Trophoblast cell (in vitro differentiated cells and primary cell): ENCODE data around the gene LMBRD2.

Source experiments
- DNase-seq, 2 donors: peaks; one replicate each; pipeline ENCODE4 v3.0.0-alpha.2; 2016
- H2AFZ ChIP-seq: 2 replicates; pipeline ENCODE4 v1.6.1; 2013; ENCODE audit warnings: low read length, moderate library complexity, mild to moderate bottlenecking; ENCODE audit not compliant: insufficient read depth, poor library complexity
- H2AK5ac ChIP-seq: 2 replicates; pipeline ENCODE4 v1.6.1; 2013; ENCODE audit warnings: mild to moderate bottlenecking, low read length
- H2BK120ac ChIP-seq: 2 replicates; pipeline ENCODE4 v1.6.1; 2013; ENCODE audit warnings: low read length, mild to moderate bottlenecking, moderate library complexity; ENCODE audit not compliant: insufficient read depth, poor library complexity
- H2BK12ac ChIP-seq: 2 replicates; pipeline ENCODE4 v1.6.1; 2013; ENCODE audit warnings: mild to moderate bottlenecking, low read length, moderate library complexity
- H2BK5ac ChIP-seq: 2 replicates; pipeline ENCODE4 v1.6.1; 2013; ENCODE audit warnings: low read length, low read depth, moderate library complexity, mild to moderate bottlenecking; ENCODE audit not compliant: poor library complexity
- H3K14ac ChIP-seq: 2 replicates; pipeline ENCODE4 v1.6.1; 2013; ENCODE audit warnings: mild to moderate bottlenecking, low read length
- H3K18ac ChIP-seq: 2 replicates; pipeline ENCODE4 v1.6.1; 2013; ENCODE audit warnings: mild to moderate bottlenecking, low read length
- H3K23ac ChIP-seq: 2 replicates; pipeline ENCODE4 v1.6.1; 2013; ENCODE audit warnings: low read length
- H3K27ac ChIP-seq: 2 replicates; pipeline ENCODE4 v1.5.1; 2013; ENCODE audit warnings: low read depth, mild to moderate bottlenecking, inconsistent platforms, low read length, moderate library complexity
- H3K27me3 ChIP-seq: 2 replicates; pipeline ENCODE4 v1.6.1; 2013; ENCODE audit warnings: inconsistent platforms, mild to moderate bottlenecking, low read length, moderate library complexity; ENCODE audit not compliant: insufficient read depth
- H3K36me3 ChIP-seq, 2 experiments: 1 replicate in 1 of 2; 2 replicates in 1 of 2; pipeline ENCODE4 v1.6.1; 2013; ENCODE audit warnings: low read length in 2 of 2, mild to moderate bottlenecking in 2 of 2, moderate library complexity in 1 of 2; ENCODE audit not compliant: insufficient read depth in 2 of 2, control insufficient read depth in 1 of 2
- H3K4ac ChIP-seq: 2 replicates; pipeline ENCODE4 v1.6.1; 2013; ENCODE audit warnings: low read depth, mild to moderate bottlenecking, low read length, moderate library complexity
- H3K4me1 ChIP-seq, 2 experiments: 1 replicate in 1 of 2; 2 replicates in 1 of 2; pipeline ENCODE4 v1.6.1; 2013; ENCODE audit warnings: low read length in 2 of 2, mild to moderate bottlenecking in 2 of 2, moderate library complexity in 1 of 2; ENCODE audit not compliant: insufficient read depth in 2 of 2, control insufficient read depth in 1 of 2
- H3K4me2 ChIP-seq: 2 replicates; pipeline ENCODE4 v1.6.1; 2013; ENCODE audit warnings: inconsistent platforms, mild to moderate bottlenecking, low read length, moderate library complexity
- H3K4me3 ChIP-seq: 2 replicates; pipeline ENCODE4 v1.5.1; 2013; ENCODE audit warnings: mild to moderate bottlenecking, low read depth, low read length, inconsistent platforms
- H3K79me1 ChIP-seq: one replicate; pipeline ENCODE4 v1.6.1; 2013; ENCODE audit warnings: low read length
- H3K79me2 ChIP-seq: 2 replicates; pipeline ENCODE4 v1.6.1; 2013; ENCODE audit warnings: low read length, mild to moderate bottlenecking; ENCODE audit not compliant: control insufficient read depth, insufficient read depth, poor library complexity
- H3K9ac ChIP-seq: 2 replicates; pipeline ENCODE4 v1.6.1; 2013; ENCODE audit warnings: mild to moderate bottlenecking, low read length
- H3K9me3 ChIP-seq: 2 replicates; pipeline ENCODE4 v1.6.1; 2013; ENCODE audit warnings: low read depth, mild to moderate bottlenecking, control low read depth, inconsistent platforms, low read length; ENCODE audit not compliant: insufficient read depth
- H4K12ac ChIP-seq: 2 replicates; pipeline ENCODE4 v1.6.1; 2013; ENCODE audit warnings: low read depth, mild to moderate bottlenecking, low read length, moderate library complexity
- H4K8ac ChIP-seq: 2 replicates; pipeline ENCODE4 v1.6.1; 2013; ENCODE audit warnings: low read depth, mild to moderate bottlenecking, low read length, moderate library complexity
- H4K91ac ChIP-seq: one replicate; pipeline ENCODE4 v1.6.1; 2013; ENCODE audit warnings: low read depth, mild to moderate bottlenecking, low read length, moderate library complexity
- WGBS: extraction: QIAGEN DNeasy Blood & Tissue Kit; methylation state at CpG from one replicate; pipeline ENCODE4 v1.1.7; 2013; ENCODE audit warnings: missing lambda C conversion rate; ENCODE audit not compliant: insufficient read length, insufficient coverage; ENCODE audit errors: extremely low coverage; 5-methylcytosine and 5-hydroxymethylcytosine counted together

The LMBRD2 gene

DNA sequence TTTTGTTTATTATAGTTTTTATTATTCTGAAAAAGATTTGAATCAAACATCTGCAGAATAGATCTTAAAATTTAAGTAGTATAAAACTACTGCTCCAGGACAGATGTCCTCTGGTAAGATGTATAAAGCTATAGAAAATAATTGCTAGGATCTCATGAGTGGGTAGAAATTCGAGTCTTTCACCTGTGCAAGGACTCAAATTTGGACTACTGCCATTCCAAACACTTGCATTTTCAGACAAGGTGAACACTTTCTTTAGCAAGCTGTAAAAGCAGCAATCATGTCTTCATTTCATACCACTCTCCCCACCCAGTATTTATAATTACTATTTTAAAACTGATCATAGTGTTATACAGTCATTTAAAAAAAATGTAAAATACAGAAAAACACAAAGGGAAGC is 20.9 kb upstream of the LMBRD2 start:
- H2BK5ac ChIP-seq: no peak overlapping the region
- no peaks in the 10 kb centered on the region for H3K4me1 ChIP-seq
- no peak overlapping the region for H2BK12ac ChIP-seq
- DNase-seq: no peak
- no peak overlapping the region for H3K14ac ChIP-seq
- no peak overlapping the region for H4K12ac ChIP-seq
- H2AK5ac ChIP-seq: no peak overlapping the region
- no peaks in the 10 kb centered on the region for H3K9me3 ChIP-seq
- no peak overlapping the region for H3K18ac ChIP-seq
- H3K4me3 ChIP-seq: no peak overlapping the region
- no peak overlapping the region for H3K4ac ChIP-seq
- H3K79me1 ChIP-seq: no peaks in the 10 kb centered on the region
- H3K27ac ChIP-seq: no peak overlapping the region
- no CpG with 5 or more reads among the region's 1 CpG for WGBS
- H4K91ac ChIP-seq: no peak overlapping the region
- no peaks in the 10 kb centered on the region for H3K27me3 ChIP-seq
- no peak overlapping the region for H3K9ac ChIP-seq
- H2BK120ac ChIP-seq: no peak overlapping the region
- H3K79me2 ChIP-seq: no peaks in the 10 kb centered on the region
- no peak overlapping the region for H3K23ac ChIP-seq
- no peak overlapping the region for H4K8ac ChIP-seq
- peaks cover 8 to 34% of the 10 kb centered on the region in 2 experiments for H3K36me3 ChIP-seq
- H3K4me2 ChIP-seq: no peak overlapping the region
- no peak overlapping the region for H2AFZ ChIP-seq

DNA sequence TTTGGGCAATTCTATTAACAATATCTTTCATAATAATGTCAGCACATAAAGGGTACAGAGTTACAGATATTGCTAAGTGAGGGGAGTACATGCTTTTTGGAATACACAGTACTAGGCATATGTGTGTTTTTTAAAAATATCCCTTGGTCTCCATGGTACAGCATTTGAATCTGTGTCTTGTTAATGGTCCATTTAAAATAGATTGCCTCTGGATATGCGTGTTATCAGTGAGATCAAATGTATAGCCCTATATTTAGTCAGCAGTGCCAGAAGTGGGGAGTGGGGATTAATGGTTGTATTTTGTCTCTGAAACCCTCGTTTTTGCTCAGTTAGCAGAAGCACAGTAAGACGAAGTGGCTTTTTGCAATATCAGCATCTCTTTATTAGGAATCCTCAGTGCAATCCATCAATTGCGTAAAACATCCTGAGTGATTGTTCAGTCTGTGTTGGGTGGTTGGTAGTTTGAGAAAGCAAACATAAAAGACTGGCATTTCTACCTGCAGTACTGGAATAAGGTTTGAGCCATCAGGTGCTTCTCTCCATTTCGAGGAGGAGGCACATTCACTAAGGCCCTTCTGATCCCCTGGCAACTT is 19.2 kb upstream of the LMBRD2 start:
- no peak overlapping the region for H3K27ac ChIP-seq
- no peak overlapping the region for H4K91ac ChIP-seq
- H2AFZ ChIP-seq: no peak overlapping the region
- peaks cover 16 to 44% of the 10 kb centered on the region in 2 experiments for H3K36me3 ChIP-seq
- H2BK12ac ChIP-seq: no peak overlapping the region
- no peak overlapping the region for H3K18ac ChIP-seq
- H2AK5ac ChIP-seq: no peak overlapping the region
- H3K4me3 ChIP-seq: no peak overlapping the region
- H3K79me2 ChIP-seq: no peaks in the 10 kb centered on the region
- no peak overlapping the region for H4K8ac ChIP-seq
- H4K12ac ChIP-seq: no peak overlapping the region
- no peaks in the 10 kb centered on the region for H3K9me3 ChIP-seq
- H2BK120ac ChIP-seq: no peak overlapping the region
- H3K4me2 ChIP-seq: no peak overlapping the region
- no peaks in the 10 kb centered on the region for H3K79me1 ChIP-seq
- H3K14ac ChIP-seq: no peak overlapping the region
- no peaks in the 10 kb centered on the region for H3K4me1 ChIP-seq
- no peak overlapping the region for H2BK5ac ChIP-seq
- no peak overlapping the region for H3K9ac ChIP-seq
- no peak overlapping the region for H3K4ac ChIP-seq
- H3K23ac ChIP-seq: no peak overlapping the region
- no peak for DNase-seq
- H3K27me3 ChIP-seq: no peaks in the 10 kb centered on the region
- WGBS: no CpG with 5 or more reads among the region's 5 CpGs

DNA sequence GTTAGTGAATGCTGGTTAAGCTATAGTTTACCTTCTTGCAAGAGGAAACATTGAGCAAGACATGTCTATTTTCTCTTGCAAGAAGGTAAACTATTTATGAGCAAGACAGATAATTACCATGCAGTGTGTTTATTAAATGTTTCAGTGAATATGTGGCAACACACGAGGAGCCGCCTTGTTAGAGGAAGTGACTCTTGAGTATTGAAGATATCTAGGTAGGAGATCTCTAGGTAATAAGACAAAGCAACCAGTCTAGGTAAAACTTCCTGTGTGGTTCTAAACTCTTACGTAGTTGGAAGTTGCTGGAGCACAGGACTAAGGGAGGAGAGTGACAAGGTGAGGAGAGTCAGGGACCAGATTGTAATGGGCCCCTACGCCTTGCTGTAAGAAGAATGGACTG is 17.1 kb upstream of the LMBRD2 start:
- H3K14ac ChIP-seq: no peak overlapping the region
- H3K79me1 ChIP-seq: no peaks in the 10 kb centered on the region
- no peak overlapping the region for H3K18ac ChIP-seq
- no peak overlapping the region for H3K27ac ChIP-seq
- no peak overlapping the region for H2BK12ac ChIP-seq
- no peak overlapping the region for H3K4me2 ChIP-seq
- no peak overlapping the region for H3K4me3 ChIP-seq
- H4K91ac ChIP-seq: no peak overlapping the region
- no peak overlapping the region for H2AK5ac ChIP-seq
- H2BK120ac ChIP-seq: no peak overlapping the region
- no peaks in the 10 kb centered on the region for H3K27me3 ChIP-seq
- peaks cover 22 to 41% of the 10 kb centered on the region in 2 experiments for H3K36me3 ChIP-seq
- H3K4ac ChIP-seq: no peak overlapping the region
- H3K9me3 ChIP-seq: peaks cover 2% of the 10 kb centered on the region
- no peaks in the 10 kb centered on the region for H3K79me2 ChIP-seq
- H3K23ac ChIP-seq: no peak overlapping the region
- H2BK5ac ChIP-seq: no peak overlapping the region
- H3K9ac ChIP-seq: no peak overlapping the region
- H4K8ac ChIP-seq: no peak overlapping the region
- DNase-seq: peak; percentile 83 to 93
- no peak overlapping the region for H2AFZ ChIP-seq
- H4K12ac ChIP-seq: no peak overlapping the region
- WGBS: no CpG with 5 or more reads among the region's 4 CpGs
- H3K4me1 ChIP-seq: peaks cover 2 to 3% of the 10 kb centered on the region in 2 experiments

DNA sequence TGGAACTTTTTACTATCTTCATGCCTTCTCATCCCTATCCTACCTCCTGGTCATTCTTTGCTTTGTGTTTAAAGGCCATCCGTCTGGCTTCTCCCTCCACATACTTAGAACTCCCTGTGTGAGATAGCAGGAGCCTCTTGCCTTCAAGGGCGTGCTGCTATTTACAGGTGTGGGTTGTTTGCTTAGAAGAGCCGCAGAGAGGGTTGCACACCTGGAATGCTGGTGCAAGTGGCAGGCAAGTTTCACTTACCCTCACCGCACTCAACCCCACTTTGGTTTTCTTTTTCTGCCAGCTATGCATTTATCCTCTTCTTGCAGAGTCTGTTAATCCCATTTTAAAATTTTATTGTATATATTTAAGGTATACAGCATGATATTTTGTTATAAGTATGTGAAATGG is 12.8 kb upstream of the LMBRD2 start:
- H3K18ac ChIP-seq: no peak overlapping the region
- peak in 1 of 2 donors; percentile 28 for DNase-seq
- no peak overlapping the region for H2BK120ac ChIP-seq
- no peak overlapping the region for H2BK12ac ChIP-seq
- no peak overlapping the region for H3K4me2 ChIP-seq
- H3K27ac ChIP-seq: no peak overlapping the region
- peaks cover 29 to 54% of the 10 kb centered on the region in 2 experiments for H3K36me3 ChIP-seq
- peaks cover 2% of the 10 kb centered on the region for H3K9me3 ChIP-seq
- peaks cover 4% of the 10 kb centered on the region for H3K79me1 ChIP-seq
- no peak overlapping the region for H4K8ac ChIP-seq
- H2BK5ac ChIP-seq: no peak overlapping the region
- no peak overlapping the region for H3K9ac ChIP-seq
- H3K79me2 ChIP-seq: peaks cover 8% of the 10 kb centered on the region
- H3K23ac ChIP-seq: no peak overlapping the region
- no peak overlapping the region for H2AFZ ChIP-seq
- H3K14ac ChIP-seq: no peak overlapping the region
- H4K91ac ChIP-seq: no peak overlapping the region
- no peak overlapping the region for H4K12ac ChIP-seq
- H2AK5ac ChIP-seq: no peak overlapping the region
- H3K4ac ChIP-seq: no peak overlapping the region
- H3K4me1 ChIP-seq: peaks cover 8 to 10% of the 10 kb centered on the region in 2 experiments
- no CpG with 5 or more reads among the region's 4 CpGs for WGBS
- no peaks in the 10 kb centered on the region for H3K27me3 ChIP-seq
- no peak overlapping the region for H3K4me3 ChIP-seq
